Stimulated activated CD4-positive, alpha-beta T cell treated with anti-CD3 and anti-CD28 coated beads, Interleukin-12 subunit alpha, Interleukin-12 subunit beta, amount 100 ng/mL, for 24 hours (primary cell): ENCODE results near the gene SELENOK.
"Not testable (repeated sequence)": the region's sequence is repeated elsewhere in the genome, so short reads cannot be mapped to it uniquely, and the experiment has no call there.

Experiments
- DNase-seq, 2 experiments: peaks; one replicate each; pipeline ENCODE4 v3.0.0-alpha.2; 2020; ENCODE audit warnings: low read depth in 2 of 2

Gene SELENOK

DNA sequence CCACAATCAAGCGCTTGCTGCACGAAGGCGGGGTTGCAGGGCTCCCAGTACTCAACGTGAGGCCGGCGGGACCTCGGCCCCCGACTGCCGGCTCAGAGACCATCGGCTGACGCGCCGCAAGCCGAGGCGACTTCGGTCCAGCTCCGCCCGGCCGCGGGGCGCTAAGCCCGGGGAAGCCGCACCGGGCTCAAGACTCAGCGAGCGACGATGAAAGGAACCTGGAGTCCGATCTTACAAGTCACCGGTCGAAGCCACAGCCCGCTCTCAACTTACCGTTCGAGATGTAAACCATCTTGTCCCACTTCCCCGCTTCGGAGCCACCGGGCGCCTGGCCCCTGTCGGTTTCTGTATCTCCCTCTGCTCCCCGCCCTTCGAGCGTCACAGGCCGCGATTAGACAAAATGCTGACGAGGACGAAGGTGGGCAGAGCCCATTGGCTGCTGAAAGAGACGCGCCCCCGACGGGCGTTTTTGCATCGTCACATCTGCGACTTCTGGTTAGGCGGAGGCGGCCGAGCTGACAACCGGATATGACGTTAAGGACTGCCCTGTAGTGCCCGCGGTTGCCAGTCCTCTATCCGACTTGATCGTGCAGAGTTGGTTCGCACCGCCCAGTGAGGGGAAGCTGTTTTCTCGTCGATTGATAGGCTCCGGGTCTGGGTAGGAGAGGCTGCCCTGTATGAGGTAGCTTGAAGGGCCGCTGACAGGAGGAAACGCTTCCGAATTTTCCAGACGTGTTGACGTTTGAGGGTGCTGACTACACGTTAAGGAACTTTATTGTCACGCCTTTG is at the start of gene SELENOK:
Gene SELENOK, minus strand, starts transcription at position 363 of the 789 bp plus-strand sequence.
- DNase-seq = peak; percentile 93 to 95

DNA sequence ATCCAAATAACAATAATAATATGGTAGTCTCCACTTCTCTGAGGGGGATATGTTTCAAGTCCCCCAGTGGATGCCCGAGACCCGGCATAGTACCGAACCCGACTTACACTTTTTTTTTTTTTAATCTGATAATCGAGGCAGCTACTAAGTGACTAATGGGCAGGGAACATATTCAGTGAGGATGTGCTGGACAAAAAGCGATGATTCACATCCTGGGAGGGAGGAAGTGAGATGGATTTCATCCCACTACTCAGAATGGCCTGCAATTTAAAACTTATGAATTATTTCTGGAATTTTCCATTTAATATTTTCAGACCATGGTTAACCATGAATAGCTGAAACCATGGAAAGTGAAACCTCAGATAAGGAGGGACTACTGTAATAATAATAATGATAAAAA is 49.5 kb upstream of the SELENOK start:
- no peak for DNase-seq

DNA sequence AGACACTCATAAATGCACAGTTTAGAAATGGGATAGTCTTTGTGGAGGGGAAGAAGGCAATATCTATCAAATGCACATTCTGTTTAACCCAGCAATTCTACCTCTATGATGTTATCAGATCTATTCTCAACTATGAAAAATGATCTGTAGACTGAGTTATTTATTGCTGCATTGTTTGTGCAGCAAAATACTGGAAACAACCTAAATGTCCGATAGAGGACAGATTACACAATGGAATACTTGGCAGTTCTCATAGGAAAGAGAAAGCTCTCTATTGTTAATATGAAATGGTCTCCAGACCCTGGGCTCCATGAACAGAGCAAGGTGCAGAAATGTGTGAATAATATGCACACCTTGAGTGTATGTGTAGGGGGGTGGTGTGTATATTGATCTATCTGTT is 49.0 kb upstream of the SELENOK start:
- DNase-seq = no peak

DNA sequence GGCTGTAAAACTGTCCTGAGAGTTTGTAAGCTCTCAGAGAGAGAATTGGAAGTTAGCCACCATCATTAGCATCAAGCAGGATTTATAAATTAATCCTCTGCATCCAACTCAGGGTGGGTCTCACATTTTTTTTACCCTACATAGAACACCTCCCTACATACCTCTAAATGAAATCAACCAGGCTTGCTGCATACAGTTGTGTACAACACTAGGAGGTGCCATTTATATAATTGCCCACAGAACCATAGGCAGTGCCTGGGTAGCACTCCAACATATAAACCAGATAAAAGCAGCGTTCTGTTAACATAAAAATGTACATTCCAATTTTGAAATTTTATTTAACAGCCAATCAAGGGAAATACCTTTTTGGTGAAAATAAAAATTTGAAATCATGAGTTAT is 48.2 kb upstream of the SELENOK start:
- no peak for DNase-seq

DNA sequence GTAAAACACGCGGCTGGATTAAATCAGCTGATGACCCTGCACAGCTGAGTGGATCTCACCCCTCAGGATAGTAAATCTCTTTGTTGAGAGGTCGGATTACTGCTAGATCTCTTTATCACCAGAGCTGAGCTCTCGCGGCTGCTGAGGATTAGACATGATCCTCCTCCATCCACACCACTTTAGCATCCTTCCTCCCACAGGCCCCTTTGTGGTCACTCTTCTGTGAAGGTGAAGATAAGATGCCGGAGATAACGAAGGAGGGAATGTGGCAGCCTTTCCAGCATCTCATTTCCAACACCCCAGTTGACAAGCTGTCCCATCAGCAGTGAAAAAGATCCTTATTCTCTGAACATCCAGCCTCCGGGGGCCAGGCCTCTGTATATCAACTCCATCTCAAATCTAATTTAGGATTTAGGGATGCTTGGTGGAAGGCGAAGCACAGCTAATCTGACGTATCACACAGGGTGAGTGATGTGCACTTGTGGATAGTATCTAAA is 47.5 kb upstream of the SELENOK start:
- no peak for DNase-seq

DNA sequence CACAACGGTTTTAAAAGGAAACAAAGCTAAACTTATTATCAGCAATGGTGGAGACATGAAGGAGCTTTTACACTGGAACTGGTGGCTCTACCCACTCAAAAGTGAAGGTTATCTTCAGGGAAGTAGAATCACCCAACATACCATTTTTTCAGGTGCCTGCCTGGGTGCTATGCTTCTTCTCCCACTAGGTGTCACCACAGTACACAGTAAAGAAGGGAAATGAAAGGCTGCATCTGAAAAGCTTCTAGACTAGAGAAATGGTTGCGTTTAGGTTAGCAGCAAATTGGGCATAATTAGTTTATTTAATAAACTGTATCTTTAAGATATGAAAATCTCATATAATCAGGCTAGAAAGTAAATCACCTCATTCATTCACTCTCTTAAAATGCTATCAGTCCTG is 47.0 kb upstream of the SELENOK start:
- peak in 1 of 2 experiments; percentile 3 for DNase-seq

DNA sequence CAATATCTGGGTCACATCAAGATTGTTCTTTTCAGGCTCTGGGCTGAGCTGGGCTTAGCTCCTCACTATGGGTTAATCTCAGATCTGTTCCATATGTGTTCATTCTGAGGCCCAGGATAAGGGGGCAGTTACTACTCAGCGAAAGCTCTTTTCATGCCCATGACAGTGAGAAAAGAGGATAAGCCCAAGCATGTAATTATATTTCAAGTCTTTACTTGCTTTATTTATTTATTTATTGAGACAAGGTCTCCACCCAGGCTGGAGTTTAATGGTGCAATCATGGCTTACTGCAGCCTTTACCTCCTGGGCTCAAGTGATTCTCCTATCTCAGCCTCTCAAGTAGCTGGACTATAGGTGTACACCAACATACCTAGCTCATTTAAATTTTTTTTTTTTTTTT is 44.7 kb upstream of the SELENOK start:
- no peak for DNase-seq

DNA sequence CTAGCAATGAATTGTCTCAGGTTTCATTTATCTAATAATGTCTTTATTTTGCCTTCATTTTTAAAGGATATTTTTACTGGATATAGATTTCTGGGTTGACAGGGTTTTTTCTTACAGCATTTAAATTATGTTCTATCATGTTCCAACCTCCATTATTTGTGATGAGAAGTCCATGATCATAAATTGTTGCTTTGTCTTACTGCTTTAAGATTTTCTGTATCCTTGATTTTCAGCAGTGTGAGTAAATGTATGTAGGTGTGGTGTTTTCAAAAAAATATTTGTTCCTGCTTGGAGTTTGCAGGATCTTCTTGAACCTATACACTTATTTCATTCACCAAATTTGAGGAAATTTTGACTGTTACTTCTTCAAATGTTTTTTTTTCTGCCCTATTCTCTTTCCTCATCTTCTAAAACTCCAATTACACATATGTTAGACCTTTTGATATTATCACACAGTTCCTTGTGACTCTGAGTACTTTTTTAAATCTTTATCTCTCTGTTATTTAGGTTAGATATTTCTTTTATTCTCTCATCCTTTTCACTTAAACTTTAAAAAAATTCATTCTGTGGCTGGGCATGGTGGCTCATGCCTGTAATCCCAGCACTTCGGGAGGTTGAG is 43.7 kb upstream of the SELENOK start:
- no peak for DNase-seq

DNA sequence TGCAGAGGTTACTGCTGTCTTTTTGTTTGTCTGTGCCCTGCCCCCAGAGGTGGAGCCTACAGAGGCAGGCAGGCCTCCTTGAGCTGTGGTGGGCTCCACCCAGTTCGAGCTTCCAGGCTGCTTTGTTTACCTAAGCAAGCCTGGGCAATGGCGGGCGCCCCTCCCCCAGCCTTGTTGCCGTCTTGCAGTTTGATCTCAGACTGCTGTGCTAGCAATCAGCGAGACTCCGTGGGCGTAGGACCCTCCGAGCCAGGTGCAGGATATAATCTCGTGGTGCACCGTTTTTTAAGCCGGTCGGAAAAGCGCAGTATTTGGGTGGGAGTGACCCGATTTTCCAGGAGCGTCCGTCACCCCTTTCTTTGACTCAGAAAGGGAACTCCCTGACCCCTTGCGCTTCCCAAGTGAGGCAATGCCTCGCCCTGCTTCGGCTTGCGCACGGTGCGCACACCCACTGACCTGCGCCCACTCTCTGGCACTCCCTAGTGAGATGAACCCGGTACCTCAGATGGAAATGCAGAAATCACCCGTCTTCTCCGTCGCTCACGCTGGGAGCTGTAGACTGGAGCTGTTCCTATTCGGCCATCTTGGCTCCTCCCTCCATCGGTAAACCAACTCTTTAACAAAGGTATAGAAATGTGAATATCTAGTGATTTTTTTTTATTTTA is 35.7 kb upstream of the SELENOK start:
- not testable (repeated sequence) for DNase-seq

DNA sequence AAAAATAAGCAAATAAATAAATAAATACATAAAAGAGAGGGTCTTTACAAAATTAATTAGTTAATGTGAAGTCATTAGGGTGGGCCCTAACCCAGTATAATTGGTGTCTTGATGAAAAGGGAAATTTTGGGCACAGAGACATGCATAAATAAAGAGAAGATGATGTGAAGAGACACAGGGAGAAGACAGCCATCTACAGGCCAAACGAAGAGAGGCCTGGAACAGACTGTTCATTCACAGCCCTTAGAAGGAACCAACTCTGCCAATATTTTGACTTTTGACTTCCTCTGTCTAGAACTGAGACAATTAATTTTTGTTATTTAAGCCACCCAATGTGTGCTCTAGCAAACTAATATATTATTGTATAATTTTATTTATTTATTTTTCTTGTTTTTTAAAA is 29.6 kb upstream of the SELENOK start:
- no peak for DNase-seq

DNA sequence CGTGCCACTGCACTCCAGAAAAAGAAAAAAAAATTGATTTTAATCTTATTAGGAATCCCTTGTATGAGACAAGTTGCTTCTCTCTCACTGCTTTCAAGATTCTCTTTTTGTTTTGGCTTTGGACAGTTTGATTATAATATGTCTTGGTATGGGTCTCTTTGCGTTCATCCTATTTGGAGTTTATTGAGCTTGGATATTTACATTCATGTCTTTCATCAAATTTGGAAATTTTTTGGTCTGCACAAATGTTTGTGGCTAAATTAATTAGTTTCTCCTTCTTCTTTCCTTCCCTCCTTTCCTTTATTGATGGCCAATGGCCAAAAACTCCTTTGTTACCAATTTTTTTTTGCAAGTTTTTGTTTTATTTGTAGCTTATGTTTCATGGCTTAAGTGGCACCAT is 28.1 kb upstream of the SELENOK start:
- no peak for DNase-seq

DNA sequence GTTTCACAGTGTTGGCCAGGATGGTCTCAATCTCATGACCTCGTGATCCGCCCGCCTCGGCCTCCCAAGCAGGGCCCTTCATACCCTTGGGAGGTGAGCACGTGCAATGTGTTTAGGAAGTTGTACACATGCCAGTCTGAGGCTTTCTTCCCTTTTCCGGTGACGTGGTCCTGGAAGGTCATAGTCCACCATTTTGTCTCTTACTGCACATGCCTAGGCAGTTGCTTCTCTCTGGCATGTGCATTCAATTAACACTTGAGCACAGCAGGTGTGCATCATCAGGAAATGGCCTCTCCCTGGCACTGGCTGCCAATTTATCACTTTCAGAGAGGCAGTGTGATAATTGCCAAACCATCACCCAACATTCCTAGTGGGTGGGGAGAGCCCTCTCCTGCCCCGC is 21.7 kb upstream of the SELENOK start:
- DNase-seq = no peak

DNA sequence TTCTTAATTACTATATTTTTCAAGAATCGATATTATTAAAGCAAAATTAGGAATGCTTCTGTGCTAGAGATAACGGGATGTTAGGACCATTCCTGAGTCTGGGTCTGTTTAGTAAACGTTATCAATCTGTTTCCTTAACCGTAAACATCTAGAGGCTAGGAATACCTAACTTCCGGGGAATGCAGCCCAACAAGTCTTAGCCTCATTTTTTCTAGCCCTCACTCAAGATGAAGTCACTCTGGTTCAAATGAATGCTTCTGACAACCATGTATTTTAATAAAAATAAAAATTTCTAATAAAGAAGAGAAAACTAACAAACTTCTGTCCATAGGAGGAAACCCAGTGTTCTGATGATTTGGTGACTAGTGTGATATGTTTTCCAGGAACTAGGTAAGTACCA is 11.1 kb upstream of the SELENOK start:
- no peak for DNase-seq

DNA sequence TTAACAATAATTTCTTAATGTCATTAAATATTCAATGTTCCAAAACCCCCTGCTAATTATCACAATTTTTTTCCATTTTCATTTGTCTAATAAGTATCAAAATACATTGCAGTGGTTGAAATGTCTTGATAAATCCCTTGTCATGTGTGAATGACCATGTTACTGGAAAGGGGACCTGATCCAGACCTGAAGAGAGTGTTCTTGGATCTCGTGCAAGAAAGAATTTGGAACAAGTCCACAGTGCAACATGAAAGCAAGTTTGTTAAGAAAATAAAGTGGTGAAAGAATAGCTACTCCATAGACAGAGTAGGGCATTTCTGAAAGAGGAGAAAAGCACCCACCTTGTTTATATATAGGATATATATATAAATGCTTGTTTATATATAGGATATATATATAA is 10.4 kb upstream of the SELENOK start:
- no peak for DNase-seq

DNA sequence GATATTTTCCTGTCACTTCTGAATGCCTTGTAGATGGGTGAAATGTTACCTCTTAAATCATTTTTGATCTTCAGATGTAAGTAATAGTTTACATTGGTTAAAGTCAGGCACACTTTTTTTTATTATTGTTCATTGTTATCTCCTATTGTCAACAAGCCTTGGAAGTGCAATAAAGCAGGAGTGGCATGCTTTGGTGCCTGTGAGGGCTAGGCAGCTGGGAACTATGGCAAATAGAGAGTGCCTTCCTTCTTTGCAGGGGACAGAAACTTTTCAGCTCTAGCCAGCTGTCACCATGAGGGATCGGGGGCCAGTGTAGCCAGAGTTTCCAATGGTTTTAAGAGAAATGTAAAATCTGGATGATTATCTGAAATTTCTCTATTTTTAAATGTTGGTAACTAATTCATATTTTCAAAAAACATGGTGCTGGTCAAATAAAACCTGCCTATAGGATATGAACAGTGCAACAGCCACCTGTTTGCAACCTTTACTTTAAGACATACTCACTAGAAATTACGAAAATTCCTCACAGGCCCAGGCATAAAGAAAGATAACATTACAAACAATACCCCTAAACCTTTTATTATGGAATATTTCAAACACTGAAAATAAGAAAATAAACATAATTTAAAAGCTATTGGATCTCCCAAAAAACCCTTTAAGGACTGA is 9.1 kb upstream of the SELENOK start:
- DNase-seq = no peak

DNA sequence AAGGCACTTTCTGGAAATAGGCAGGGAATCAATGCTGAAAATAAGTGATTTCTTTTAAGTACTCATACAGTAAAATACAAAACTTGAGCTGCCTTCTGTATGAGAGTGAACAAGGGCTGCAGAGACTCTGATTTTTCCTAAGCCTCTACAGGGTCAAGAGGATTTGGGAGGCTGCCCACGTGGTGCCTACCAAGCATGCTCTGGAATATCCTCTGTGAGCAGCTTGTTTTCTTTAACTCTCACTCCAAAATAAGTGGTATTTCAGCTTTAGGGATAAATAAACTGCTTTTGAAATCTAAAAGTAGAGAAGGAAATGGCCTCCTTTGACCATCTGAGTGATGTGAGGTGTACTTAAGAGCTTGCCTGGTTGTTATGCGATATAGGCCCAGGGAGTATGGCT is 8.1 kb upstream of the SELENOK start:
- no peak for DNase-seq

DNA sequence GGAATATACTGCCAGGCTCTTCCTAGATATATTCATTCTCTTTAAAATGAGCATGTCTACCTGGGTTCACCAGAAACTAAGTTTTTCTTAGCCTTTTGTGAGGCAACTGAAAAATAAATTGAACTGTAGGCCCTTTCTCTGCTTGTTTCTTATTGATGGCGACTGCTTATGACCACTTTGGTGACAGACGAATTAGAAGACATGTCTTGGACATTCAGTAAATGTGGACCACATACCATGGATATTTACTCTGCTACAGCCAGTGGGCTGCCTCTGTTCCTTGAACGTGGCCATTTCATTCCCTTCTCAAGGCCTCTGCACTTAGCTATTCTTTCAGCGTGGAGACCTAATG is 603 bp upstream of the SELENOK start:
- no peak for DNase-seq

DNA sequence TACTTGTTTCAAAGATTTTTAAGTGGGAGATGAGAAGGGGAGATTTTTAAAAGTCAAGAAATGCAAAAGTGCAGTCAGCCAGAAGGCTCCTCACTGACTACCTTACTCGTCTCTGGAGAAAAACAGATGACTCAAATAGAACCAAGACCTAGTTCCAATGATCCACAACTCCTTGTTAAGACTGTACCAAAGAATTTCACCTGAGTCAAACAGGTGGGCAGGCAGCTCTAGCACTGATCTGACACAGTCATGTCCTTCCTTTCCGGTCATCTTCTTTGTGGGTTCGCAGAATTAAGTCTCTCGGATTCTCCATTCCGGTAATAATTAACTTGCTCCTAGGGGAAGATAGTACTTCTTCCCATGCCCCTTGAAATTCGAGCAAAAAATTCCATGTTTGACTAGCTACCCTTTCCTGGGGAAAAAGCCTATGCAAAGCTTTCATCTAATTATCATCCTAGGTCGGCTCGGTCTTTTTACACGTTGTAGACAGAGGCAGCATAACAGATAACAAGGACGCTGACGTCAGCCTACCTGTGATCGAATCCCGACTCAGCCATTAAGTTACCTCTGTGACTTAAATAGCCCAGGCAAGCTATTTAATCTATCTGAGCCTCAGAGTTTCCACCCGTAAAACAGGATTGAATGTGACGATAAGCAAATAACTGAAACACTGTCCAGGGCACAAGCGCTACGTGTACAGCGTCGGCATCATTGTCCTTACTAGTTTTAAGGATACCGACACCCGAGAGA is 758 bp downstream of the SELENOK start:
- peak in 1 of 2 experiments; percentile 17 for DNase-seq

DNA sequence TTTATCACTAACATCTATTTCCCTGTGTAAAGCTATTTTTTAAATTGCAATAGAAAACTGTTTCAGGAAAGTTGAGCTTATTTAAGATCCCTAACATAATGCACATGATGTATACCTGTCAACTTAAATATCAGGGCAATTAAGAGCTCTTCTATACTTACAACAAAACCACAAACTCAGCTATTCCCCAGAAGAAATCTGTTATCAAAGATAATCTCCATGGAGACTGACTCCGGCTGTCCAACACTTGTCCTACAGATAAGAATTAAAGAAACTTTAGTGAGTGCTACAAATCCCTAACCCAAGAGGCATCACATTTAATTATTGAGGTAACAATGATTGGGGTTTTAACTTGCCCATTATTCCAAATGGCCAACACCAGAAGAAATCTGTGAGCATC is 3.4 kb downstream of the SELENOK start:
- no peak for DNase-seq

DNA sequence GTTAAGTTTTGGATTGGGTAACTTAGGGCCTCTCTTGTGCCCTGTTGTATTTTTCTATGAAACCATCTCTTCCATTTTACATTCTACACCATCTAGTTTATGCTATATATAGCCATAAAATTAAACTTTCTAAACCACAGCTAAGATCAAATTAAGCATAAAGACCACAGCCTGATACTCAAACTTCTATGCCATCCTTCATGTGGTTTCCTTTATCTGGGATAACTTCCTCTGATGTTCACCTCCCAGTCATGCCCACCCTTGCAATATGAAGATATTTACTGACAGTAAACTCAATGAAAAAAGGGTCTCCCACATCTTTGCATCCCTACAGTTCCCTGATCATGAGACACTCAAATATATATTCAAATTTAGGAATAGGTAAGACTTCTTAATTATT is 4.2 kb downstream of the SELENOK start:
- no peak for DNase-seq

DNA sequence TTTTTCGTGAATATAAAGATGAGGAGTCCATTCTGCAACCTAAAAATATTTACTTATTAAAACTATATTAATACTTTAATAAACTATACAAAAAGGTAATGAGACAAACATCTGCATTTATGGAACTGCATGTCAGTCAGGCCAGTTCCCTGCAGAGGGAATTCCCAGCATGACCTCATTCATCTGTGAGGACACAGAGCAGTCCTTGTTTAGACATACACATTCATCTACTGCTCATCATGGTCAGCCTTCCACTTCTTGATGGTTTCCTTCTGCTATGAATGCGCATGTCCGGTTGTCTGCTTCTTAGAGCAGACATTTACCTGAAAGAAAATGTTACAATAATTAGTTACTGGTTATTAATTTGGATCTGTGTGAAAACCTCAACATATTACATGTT is 6.4 kb downstream of the SELENOK start:
- DNase-seq = no peak

DNA sequence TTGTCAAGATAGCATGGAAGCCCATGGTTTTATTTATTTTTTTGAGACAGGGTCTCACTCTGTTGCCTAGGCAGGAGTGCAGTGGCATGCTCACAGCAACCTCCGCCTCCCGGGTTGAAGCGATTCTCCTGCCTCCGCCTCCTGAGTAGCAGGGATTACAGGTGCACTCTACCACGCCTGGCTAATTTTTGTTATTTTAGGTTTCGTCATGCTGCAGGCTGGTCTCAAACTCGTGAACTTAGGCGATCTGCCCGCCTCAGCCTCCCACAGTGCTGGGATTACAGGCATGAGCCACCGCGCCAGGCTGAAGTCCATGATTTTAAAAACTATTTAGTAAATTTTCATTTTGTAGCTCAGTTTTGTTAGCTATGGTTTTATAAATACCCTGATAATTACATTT is 7.0 kb downstream of the SELENOK start:
- no peak for DNase-seq
